GM12892 (cell line): ENCODE results near the gene ALKBH8.
"Not testable (repeated sequence)": the region's sequence is repeated elsewhere in the genome, so short reads cannot be mapped to it uniquely, and the experiment has no call there.

Experiments
- POLR2A ChIP-seq: IDR thresholded peaks from 2 replicates; pipeline ENCODE4 v1.6.1; 2011; ENCODE audit warnings: low read depth, low read length, control low read depth
- POLR2AphosphoS5 ChIP-seq: IDR thresholded peaks from 2 replicates; pipeline ENCODE4 v1.6.1; 2011; ENCODE audit warnings: low read depth, low read length, control low read depth

GRCh38 chr11:107565955-107566501 is 493 bp upstream of the ALKBH8 start:
- not testable (repeated sequence) for TF ChIP-seq POLR2A, POLR2AphosphoS5
